Measurements from ENCODE around the gene LRRC4C. TPM values are rescaled to one million over a fixed set of nuclear protein-coding genes. Genes with fewer than 3 reads are reported as not detected.

The LRRC4C gene
- total RNA-seq, 1 donor from 2014 or later = 2.1 TPM

DNA sequence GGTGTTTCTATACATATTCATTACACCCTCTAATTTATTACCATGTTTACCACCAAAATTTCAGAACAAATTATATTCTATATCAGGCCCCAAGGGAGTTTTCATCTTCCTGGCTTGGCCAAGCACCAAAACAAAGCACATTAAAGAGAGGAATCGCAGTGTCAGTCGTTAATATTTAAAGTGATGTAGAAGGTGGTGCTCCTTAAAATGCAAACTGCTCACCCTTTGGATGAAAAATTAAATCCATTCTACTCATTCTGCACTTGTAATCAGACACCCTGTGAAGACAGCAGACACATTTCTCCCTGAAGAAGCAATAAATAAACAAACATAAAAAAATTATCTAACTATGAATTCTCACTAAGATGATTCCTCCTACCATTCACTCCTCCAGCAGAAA is 113.4 kb downstream of the LRRC4C start:
- H3K27ac ChIP-seq (ENCODE audit: low read depth, low read length) = no peak overlapping the region
- no peaks in the 10 kb centered on the region for H3K9me3 ChIP-seq (ENCODE audit: control insufficient read depth in 3 of 3, low read length in 3 of 3)
- no peaks in the 10 kb centered on the region for H3K27me3 ChIP-seq (ENCODE audit: control insufficient read depth in 3 of 3, insufficient read depth in 3 of 3, low read length in 3 of 3)
- no peaks in the 10 kb centered on the region for H3K36me3 ChIP-seq (ENCODE audit: control insufficient read depth in 3 of 3, insufficient read depth in 3 of 3, low read length in 3 of 3)
- no peak overlapping the region for H3K9ac ChIP-seq (ENCODE audit: low read depth in 1 of 3, low read length in 3 of 3)
- no peak overlapping the region for H3K4me3 ChIP-seq (ENCODE audit: low read length in 3 of 3)
- no peaks in the 10 kb centered on the region for H3K4me1 ChIP-seq (ENCODE audit: control insufficient read depth in 3 of 3, insufficient read depth in 3 of 3, low read length in 3 of 3)

DNA sequence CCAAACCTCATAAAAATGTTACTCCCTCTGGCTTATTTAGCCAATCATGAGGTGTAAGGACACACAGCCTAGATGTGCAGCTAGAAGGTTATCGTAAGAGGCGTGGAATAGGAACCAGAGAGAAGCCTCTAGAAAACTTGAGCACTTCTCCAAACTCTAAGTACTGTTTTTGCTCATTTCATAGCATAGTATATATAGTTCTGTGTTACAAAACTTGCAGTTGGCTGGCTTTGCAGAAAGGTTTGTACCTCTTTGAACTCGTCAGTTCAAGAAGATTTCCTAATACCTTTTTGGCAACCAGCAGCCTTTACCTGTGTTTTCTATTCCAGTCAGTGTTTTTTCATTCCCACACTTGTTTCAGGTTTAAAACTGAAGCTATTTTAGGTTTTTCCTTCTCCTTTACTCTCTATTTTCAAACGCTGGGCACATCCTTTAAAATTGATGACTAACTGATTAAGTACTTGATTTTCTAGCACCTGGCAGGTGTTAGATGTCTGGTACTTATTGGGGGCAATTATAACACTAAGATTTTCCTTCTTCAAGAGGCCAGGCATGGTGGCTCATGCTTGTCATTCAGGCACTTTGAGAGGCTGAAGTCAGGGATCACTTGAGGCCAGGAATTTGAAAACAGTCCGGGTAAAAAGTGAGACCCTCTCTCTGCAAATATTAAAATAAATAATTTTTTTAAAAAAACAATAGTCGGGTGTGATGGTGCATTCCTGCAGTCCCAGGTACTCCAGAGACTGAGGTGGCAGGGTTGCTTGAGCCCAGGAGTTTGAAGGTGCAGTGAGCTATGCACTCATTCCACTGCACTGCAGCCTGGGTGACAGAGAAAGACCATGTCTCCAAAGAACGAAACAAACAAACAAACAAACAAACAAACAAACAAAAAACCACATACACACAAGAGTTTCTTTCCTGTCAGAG is 125.2 kb downstream of the LRRC4C start:
- Histone ChIP-seq H3K4me3 (ENCODE audit: low read length in 3 of 3) (no peak overlapping the region), H3K27ac (ENCODE audit: low read depth, low read length) (no peak overlapping the region), H3K9ac (ENCODE audit: low read depth in 1 of 3, low read length in 3 of 3) (no peak overlapping the region), H3K9me3 (ENCODE audit: control insufficient read depth in 3 of 3, low read length in 3 of 3) (no peaks in the 10 kb centered on the region), H3K36me3 (ENCODE audit: control insufficient read depth in 3 of 3, insufficient read depth in 3 of 3, low read length in 3 of 3) (no peaks in the 10 kb centered on the region), H3K27me3 (ENCODE audit: control insufficient read depth in 3 of 3, insufficient read depth in 3 of 3, low read length in 3 of 3) (no peaks in the 10 kb centered on the region), H3K4me1 (ENCODE audit: control insufficient read depth in 3 of 3, insufficient read depth in 3 of 3, low read length in 3 of 3) (no peaks in the 10 kb centered on the region)

DNA sequence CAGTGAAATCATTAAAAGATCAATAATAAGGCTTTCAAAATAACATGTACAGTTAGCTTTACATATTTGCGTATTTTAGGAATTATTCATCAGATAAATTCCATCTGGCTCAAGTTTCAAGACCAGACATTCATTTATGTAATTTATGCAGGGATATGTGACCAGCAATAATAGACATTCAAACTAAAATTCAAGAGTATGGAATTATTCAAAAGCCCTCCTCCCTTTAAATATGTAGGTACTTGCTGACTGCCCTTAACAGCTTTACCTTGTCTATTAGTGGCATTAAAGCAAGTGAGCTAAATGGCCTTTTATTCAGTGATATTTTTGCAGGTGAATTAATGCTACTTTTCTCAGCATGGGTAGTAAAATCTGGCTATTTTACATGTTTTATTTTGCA is 126.1 kb downstream of the LRRC4C start:
- no peaks in the 10 kb centered on the region for H3K9me3 ChIP-seq (ENCODE audit: control insufficient read depth in 3 of 3, low read length in 3 of 3)
- no peaks in the 10 kb centered on the region for H3K36me3 ChIP-seq (ENCODE audit: control insufficient read depth in 3 of 3, insufficient read depth in 3 of 3, low read length in 3 of 3)
- no peak overlapping the region for H3K9ac ChIP-seq (ENCODE audit: low read depth in 1 of 3, low read length in 3 of 3)
- H3K27me3 ChIP-seq (ENCODE audit: control insufficient read depth in 3 of 3, insufficient read depth in 3 of 3, low read length in 3 of 3) = no peaks in the 10 kb centered on the region
- H3K4me3 ChIP-seq (ENCODE audit: low read length in 3 of 3) = no peak overlapping the region
- H3K4me1 ChIP-seq (ENCODE audit: control insufficient read depth in 3 of 3, insufficient read depth in 3 of 3, low read length in 3 of 3) = no peaks in the 10 kb centered on the region
- no peak overlapping the region for H3K27ac ChIP-seq (ENCODE audit: low read depth, low read length)

GRCh38 chr11:41328324-41328723 is 131.1 kb downstream of the LRRC4C start:
- Histone ChIP-seq H3K4me3 (ENCODE audit: low read length in 3 of 3) (no peak overlapping the region), H3K36me3 (ENCODE audit: control insufficient read depth in 3 of 3, insufficient read depth in 3 of 3, low read length in 3 of 3) (no peaks in the 10 kb centered on the region), H3K27me3 (ENCODE audit: control insufficient read depth in 3 of 3, insufficient read depth in 3 of 3, low read length in 3 of 3) (no peaks in the 10 kb centered on the region), H3K4me1 (ENCODE audit: control insufficient read depth in 3 of 3, insufficient read depth in 3 of 3, low read length in 3 of 3) (no peaks in the 10 kb centered on the region), H3K27ac (ENCODE audit: low read depth, low read length) (no peak overlapping the region), H3K9ac (ENCODE audit: low read depth in 1 of 3, low read length in 3 of 3) (no peak overlapping the region), H3K9me3 (ENCODE audit: control insufficient read depth in 3 of 3, low read length in 3 of 3) (no peaks in the 10 kb centered on the region)

- no peak overlapping the region for H3K4me3 ChIP-seq (ENCODE audit: low read length in 3 of 3)
- no peaks in the 10 kb centered on the region for H3K4me1 ChIP-seq (ENCODE audit: control insufficient read depth in 3 of 3, insufficient read depth in 3 of 3, low read length in 3 of 3)
- no peaks in the 10 kb centered on the region for H3K9me3 ChIP-seq (ENCODE audit: control insufficient read depth in 3 of 3, low read length in 3 of 3)
- no peaks in the 10 kb centered on the region for H3K36me3 ChIP-seq (ENCODE audit: control insufficient read depth in 3 of 3, insufficient read depth in 3 of 3, low read length in 3 of 3)
- no peaks in the 10 kb centered on the region for H3K27me3 ChIP-seq (ENCODE audit: control insufficient read depth in 3 of 3, insufficient read depth in 3 of 3, low read length in 3 of 3)
- no peak overlapping the region for H3K27ac ChIP-seq (ENCODE audit: low read depth, low read length)
- H3K9ac ChIP-seq (ENCODE audit: low read depth in 1 of 3, low read length in 3 of 3) = no peak overlapping the region
Observed at GRCh38 chr11:41323446-41323845, 136.0 kb downstream of the LRRC4C start.

- Histone ChIP-seq H3K4me3 (ENCODE audit: low read length in 3 of 3) (no peak overlapping the region), H3K9me3 (ENCODE audit: control insufficient read depth in 3 of 3, low read length in 3 of 3) (no peaks in the 10 kb centered on the region), H3K36me3 (ENCODE audit: control insufficient read depth in 3 of 3, insufficient read depth in 3 of 3, low read length in 3 of 3) (no peaks in the 10 kb centered on the region), H3K27ac (ENCODE audit: low read depth, low read length) (no peak overlapping the region), H3K4me1 (ENCODE audit: control insufficient read depth in 3 of 3, insufficient read depth in 3 of 3, low read length in 3 of 3) (no peaks in the 10 kb centered on the region), H3K27me3 (ENCODE audit: control insufficient read depth in 3 of 3, insufficient read depth in 3 of 3, low read length in 3 of 3) (no peaks in the 10 kb centered on the region), H3K9ac (ENCODE audit: low read depth in 1 of 3, low read length in 3 of 3) (no peak overlapping the region)
Observed at GRCh38 chr11:41320653-41321052, 138.8 kb downstream of the LRRC4C start.

- no peak overlapping the region for H3K9ac ChIP-seq (ENCODE audit: low read depth in 1 of 3, low read length in 3 of 3)
- no peaks in the 10 kb centered on the region for H3K36me3 ChIP-seq (ENCODE audit: control insufficient read depth in 3 of 3, insufficient read depth in 3 of 3, low read length in 3 of 3)
- no peaks in the 10 kb centered on the region for H3K4me1 ChIP-seq (ENCODE audit: control insufficient read depth in 3 of 3, insufficient read depth in 3 of 3, low read length in 3 of 3)
- no peaks in the 10 kb centered on the region for H3K27me3 ChIP-seq (ENCODE audit: control insufficient read depth in 3 of 3, insufficient read depth in 3 of 3, low read length in 3 of 3)
- H3K27ac ChIP-seq (ENCODE audit: low read depth, low read length) = no peak overlapping the region
- H3K9me3 ChIP-seq (ENCODE audit: control insufficient read depth in 3 of 3, low read length in 3 of 3) = no peaks in the 10 kb centered on the region
- no peak overlapping the region for H3K4me3 ChIP-seq (ENCODE audit: low read length in 3 of 3)
Observed at GRCh38 chr11:41320238-41320637, 139.2 kb downstream of the LRRC4C start.

DNA sequence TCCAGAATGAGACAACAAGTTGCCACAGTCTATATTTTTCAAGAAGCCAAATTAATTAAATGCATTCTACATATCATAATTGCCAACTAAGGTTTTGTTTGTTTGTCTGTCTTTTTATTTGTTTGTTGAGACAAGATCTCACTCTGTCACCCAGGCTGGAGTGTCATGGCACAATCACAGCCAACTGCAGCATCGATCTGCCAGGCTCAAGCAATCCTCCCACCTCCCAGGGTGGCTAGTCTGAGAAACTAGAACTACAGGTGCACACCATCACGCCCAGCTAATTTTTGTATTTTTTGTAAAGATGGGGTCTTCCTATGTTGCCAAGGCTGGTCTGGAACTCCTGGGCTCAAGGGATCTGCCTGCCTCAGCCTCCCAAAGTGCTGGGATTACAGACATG is 140.0 kb downstream of the LRRC4C start:
- Histone ChIP-seq H3K36me3 (ENCODE audit: control insufficient read depth in 3 of 3, insufficient read depth in 3 of 3, low read length in 3 of 3) (no peaks in the 10 kb centered on the region), H3K9me3 (ENCODE audit: control insufficient read depth in 3 of 3, low read length in 3 of 3) (no peaks in the 10 kb centered on the region), H3K27ac (ENCODE audit: low read depth, low read length) (no peak overlapping the region), H3K4me3 (ENCODE audit: low read length in 3 of 3) (no peak overlapping the region), H3K4me1 (ENCODE audit: control insufficient read depth in 3 of 3, insufficient read depth in 3 of 3, low read length in 3 of 3) (no peaks in the 10 kb centered on the region), H3K9ac (ENCODE audit: low read depth in 1 of 3, low read length in 3 of 3) (no peak overlapping the region), H3K27me3 (ENCODE audit: control insufficient read depth in 3 of 3, insufficient read depth in 3 of 3, low read length in 3 of 3) (no peaks in the 10 kb centered on the region)

DNA sequence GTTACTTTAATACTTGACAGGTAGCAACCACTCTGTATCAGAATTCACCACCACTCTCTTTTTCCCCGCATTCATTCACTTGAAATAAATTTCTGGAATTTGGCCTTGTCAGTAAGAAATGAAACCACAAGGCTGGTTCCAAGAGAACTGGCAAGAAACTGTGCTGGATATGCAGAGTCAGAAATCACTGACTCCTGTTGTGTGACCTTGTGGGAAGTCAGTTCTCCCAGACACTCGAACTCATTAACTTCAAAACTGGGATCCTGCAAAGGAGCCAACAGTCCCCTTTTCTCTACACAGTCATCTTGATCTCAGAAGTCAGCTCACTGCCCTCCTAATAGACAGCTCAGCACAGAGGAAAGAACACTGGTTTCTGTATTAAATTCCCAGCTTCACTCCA is 142.7 kb downstream of the LRRC4C start:
- H3K9ac ChIP-seq (ENCODE audit: low read depth in 1 of 3, low read length in 3 of 3) = no peak overlapping the region
- H3K9me3 ChIP-seq (ENCODE audit: control insufficient read depth in 3 of 3, low read length in 3 of 3) = no peaks in the 10 kb centered on the region
- H3K36me3 ChIP-seq (ENCODE audit: control insufficient read depth in 3 of 3, insufficient read depth in 3 of 3, low read length in 3 of 3) = no peaks in the 10 kb centered on the region
- H3K4me1 ChIP-seq (ENCODE audit: control insufficient read depth in 3 of 3, insufficient read depth in 3 of 3, low read length in 3 of 3) = no peaks in the 10 kb centered on the region
- no peaks in the 10 kb centered on the region for H3K27me3 ChIP-seq (ENCODE audit: control insufficient read depth in 3 of 3, insufficient read depth in 3 of 3, low read length in 3 of 3)
- no peak overlapping the region for H3K27ac ChIP-seq (ENCODE audit: low read depth, low read length)
- no peak overlapping the region for H3K4me3 ChIP-seq (ENCODE audit: low read length in 3 of 3)

- Histone ChIP-seq H3K4me1 (ENCODE audit: control insufficient read depth in 3 of 3, insufficient read depth in 3 of 3, low read length in 3 of 3) (no peaks in the 10 kb centered on the region), H3K27me3 (ENCODE audit: control insufficient read depth in 3 of 3, insufficient read depth in 3 of 3, low read length in 3 of 3) (no peaks in the 10 kb centered on the region), H3K9ac (ENCODE audit: low read depth in 1 of 3, low read length in 3 of 3) (no peak overlapping the region), H3K4me3 (ENCODE audit: low read length in 3 of 3) (no peak overlapping the region), H3K27ac (ENCODE audit: low read depth, low read length) (no peak overlapping the region), H3K9me3 (ENCODE audit: control insufficient read depth in 3 of 3, low read length in 3 of 3) (no peaks in the 10 kb centered on the region), H3K36me3 (ENCODE audit: control insufficient read depth in 3 of 3, insufficient read depth in 3 of 3, low read length in 3 of 3) (no peaks in the 10 kb centered on the region)
Observed at GRCh38 chr11:41313226-41313625, 146.2 kb downstream of the LRRC4C start.
